Measurements from ENCODE around the gene MCM3.

DNA sequence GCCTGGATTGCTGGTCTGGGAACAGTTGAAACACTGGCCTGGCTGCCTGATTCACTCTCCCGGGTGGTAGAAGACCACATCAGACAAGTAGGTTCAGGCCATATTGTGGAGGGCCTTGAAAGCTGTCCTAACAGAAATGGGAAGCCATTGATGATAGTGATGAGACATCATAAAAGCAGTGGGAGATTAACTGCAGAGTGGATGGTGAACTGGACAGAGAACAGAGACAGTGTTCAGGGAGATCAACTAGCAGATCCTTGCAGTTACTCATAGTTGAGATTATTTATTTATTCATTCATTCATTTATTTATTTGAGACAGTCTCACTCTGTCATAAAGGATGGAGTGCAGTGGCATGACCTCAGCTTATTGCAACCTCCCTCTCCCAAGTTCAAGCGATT is 30.2 kb upstream of the MCM3 start:
- TF ChIP-seq, protein P1, sequence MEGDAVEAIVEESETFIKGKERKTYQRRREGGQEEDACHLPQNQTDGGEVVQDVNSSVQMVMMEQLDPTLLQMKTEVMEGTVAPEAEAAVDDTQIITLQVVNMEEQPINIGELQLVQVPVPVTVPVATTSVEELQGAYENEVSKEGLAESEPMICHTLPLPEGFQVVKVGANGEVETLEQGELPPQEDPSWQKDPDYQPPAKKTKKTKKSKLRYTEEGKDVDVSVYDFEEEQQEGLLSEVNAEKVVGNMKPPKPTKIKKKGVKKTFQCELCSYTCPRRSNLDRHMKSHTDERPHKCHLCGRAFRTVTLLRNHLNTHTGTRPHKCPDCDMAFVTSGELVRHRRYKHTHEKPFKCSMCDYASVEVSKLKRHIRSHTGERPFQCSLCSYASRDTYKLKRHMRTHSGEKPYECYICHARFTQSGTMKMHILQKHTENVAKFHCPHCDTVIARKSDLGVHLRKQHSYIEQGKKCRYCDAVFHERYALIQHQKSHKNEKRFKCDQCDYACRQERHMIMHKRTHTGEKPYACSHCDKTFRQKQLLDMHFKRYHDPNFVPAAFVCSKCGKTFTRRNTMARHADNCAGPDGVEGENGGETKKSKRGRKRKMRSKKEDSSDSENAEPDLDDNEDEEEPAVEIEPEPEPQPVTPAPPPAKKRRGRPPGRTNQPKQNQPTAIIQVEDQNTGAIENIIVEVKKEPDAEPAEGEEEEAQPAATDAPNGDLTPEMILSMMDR (optimal IDR thresholded peaks at IDR 0.05 in 1 of 3, IDR thresholded peaks at IDR 0.05 in 1 of 3, conservative IDR thresholded peaks at IDR 0.05 in 1 of 3; ENCODE audit: extremely low read depth in 1 of 3, insufficient read depth in 2 of 3, low read length in 3 of 3): no peak
- no peak for TF ChIP-seq EZH2 (IDR thresholded peaks at IDR 0.05; ENCODE audit: low read length)
